Measurements from ENCODE around the gene KRTAP12-4.
"Not testable (repeated sequence)": the region's sequence is repeated elsewhere in the genome, so short reads cannot be mapped to it uniquely, and the experiment has no call there.

KRTAP12-4 gene

GRCh38 chr21:44686843-44687561, 32.5 kb upstream of the KRTAP12-4 start:
- DNase-seq (ENCODE audit: low read depth) = no peak

- DNase-seq (ENCODE audit: low read depth) = no peak
Observed at GRCh38 chr21:44686000-44686781, 31.7 kb upstream of the KRTAP12-4 start.

- DNase-seq (ENCODE audit: low read depth) = not testable (repeated sequence)
Observed at GRCh38 chr21:44685050-44685449, 30.6 kb upstream of the KRTAP12-4 start.

GRCh38 chr21:44684483-44684882, 30.0 kb upstream of the KRTAP12-4 start:
- no peak for DNase-seq (ENCODE audit: low read depth)

- no peak for DNase-seq (ENCODE audit: low read depth)
Observed at GRCh38 chr21:44684077-44684476, 29.6 kb upstream of the KRTAP12-4 start.

- no peak for DNase-seq (ENCODE audit: low read depth)
Observed at GRCh38 chr21:44682580-44683151, 28.2 kb upstream of the KRTAP12-4 start.

- no peak for DNase-seq (ENCODE audit: low read depth)
Observed at GRCh38 chr21:44681861-44682579, 27.6 kb upstream of the KRTAP12-4 start, which contains the start of gene KRTAP12-1. TSS of gene KRTAP12-1 (minus strand) at chr21:44682163. CDS start at chr21:44682123, 40 bp downstream.

GRCh38 chr21:44681152-44681551, 26.7 kb upstream of the KRTAP12-4 start:
- no peak for DNase-seq (ENCODE audit: low read depth)

GRCh38 chr21:44677881-44678280, 23.4 kb upstream of the KRTAP12-4 start:
- DNase-seq (ENCODE audit: low read depth) = no peak

GRCh38 chr21:44671911-44672310, 17.5 kb upstream of the KRTAP12-4 start:
- DNase-seq (ENCODE audit: low read depth) = no peak

GRCh38 chr21:44670642-44671432, 16.4 kb upstream of the KRTAP12-4 start:
- no peak for DNase-seq (ENCODE audit: low read depth)

GRCh38 chr21:44667612-44668011, 13.2 kb upstream of the KRTAP12-4 start:
- no peak for DNase-seq (ENCODE audit: low read depth)

GRCh38 chr21:44666401-44667320, 12.2 kb upstream of the KRTAP12-4 start, which contains the start of gene KRTAP12-2:
TSS of gene KRTAP12-2 (minus strand) at chr21:44666927. CDS start at chr21:44666886, 41 bp downstream.
- no peak for DNase-seq (ENCODE audit: low read depth)

GRCh38 chr21:44664691-44665090, 10.2 kb upstream of the KRTAP12-4 start:
- no peak for DNase-seq (ENCODE audit: low read depth)

- not testable (repeated sequence) for DNase-seq (ENCODE audit: low read depth)
Observed at GRCh38 chr21:44661567-44661966, 7.1 kb upstream of the KRTAP12-4 start.

GRCh38 chr21:44658913-44659595, 4.6 kb upstream of the KRTAP12-4 start:
- no peak for DNase-seq (ENCODE audit: low read depth)

GRCh38 chr21:44658541-44658910, 4.1 kb upstream of the KRTAP12-4 start:
- DNase-seq (ENCODE audit: low read depth) = no peak

GRCh38 chr21:44657635-44658540, 3.4 kb upstream of the KRTAP12-4 start, which contains the start of gene KRTAP12-3:
TSS of gene KRTAP12-3 (plus strand) at chr21:44657932. CDS start at chr21:44657980, 48 bp downstream.
- DNase-seq (ENCODE audit: low read depth) = no peak
